Naive B cell (primary cell): ENCODE results near the gene OR56A3. TPM values are rescaled to one million over a fixed set of nuclear protein-coding genes. Genes with fewer than 3 reads are reported as not detected.

Experiments
- ATAC-seq, 2 donors: fragments of 150-1000 bp; cut with Tn5 transposase; 2 replicates each; pipeline ENCODE4 v1.10.0; 2021; ENCODE audit warnings: low read depth in 2 of 2, mild to moderate bottlenecking in 2 of 2, moderate library complexity in 2 of 2
- DNase-seq: peaks from one replicate; pipeline ENCODE4 v3.0.0; 2022
- H3K27ac Mint-ChIP-seq, 6 donors: one replicate each; pipeline ENCODE4 v1.8.0; 2020 to 2022; ENCODE audit warnings: mild to moderate bottlenecking in 6 of 6, mixed read lengths in 6 of 6, moderate library complexity in 5 of 6, inconsistent platforms in 2 of 6
- H3K27me3 Mint-ChIP-seq, 3 donors: one replicate each; pipeline ENCODE4 v1.8.0; 2021 to 2022; ENCODE audit warnings: mixed read lengths in 3 of 3, mild to moderate bottlenecking in 1 of 3
- H3K36me3 Mint-ChIP-seq, 2 donors: one replicate each; pipeline ENCODE4 v1.8.0; 2020 to 2022; ENCODE audit warnings: mixed read lengths in 2 of 2, inconsistent platforms in 1 of 2, mild to moderate bottlenecking in 1 of 2
- H3K4me1 Mint-ChIP-seq, 3 donors: one replicate each; pipeline ENCODE4 v1.8.0; 2020 to 2022; ENCODE audit warnings: mixed read lengths in 3 of 3, inconsistent platforms in 1 of 3, mild to moderate bottlenecking in 1 of 3, moderate library complexity in 1 of 3
- H3K4me3 Mint-ChIP-seq, 8 donors: one replicate each; pipeline ENCODE4 v1.8.0; 2020 to 2022; ENCODE audit warnings: mild to moderate bottlenecking in 8 of 8, mixed read lengths in 8 of 8, moderate library complexity in 8 of 8, inconsistent platforms in 2 of 8
- H3K9me3 Mint-ChIP-seq, 7 donors: one replicate each; pipeline ENCODE4 v1.8.0; 2020 to 2022; ENCODE audit warnings: mixed read lengths in 7 of 7, mild to moderate bottlenecking in 5 of 7, inconsistent platforms in 2 of 7, moderate library complexity in 1 of 7
- polyA plus RNA-seq, 6 donors: library from polyadenylated mRNA; unstranded; fragments of 300-500 nt; fragmentation: Illumina TruSeq; gene quantifications; one replicate each; pipeline ENCODE4 v1.2.3, GENCODE V29; 2021; ENCODE audit warnings: low read depth in 6 of 6

Gene OR56A3
- polyA plus RNA-seq = not detected

- H3K36me3 Mint-ChIP-seq = no peaks in the 10 kb centered on the region
- H3K4me3 Mint-ChIP-seq = no peak within 1 kb of the TSS
- H3K27me3 Mint-ChIP-seq = peaks cover 0 to 22% (median 6%) of the 10 kb centered on the region in 3 donors
- H3K27ac Mint-ChIP-seq = no peak within 1 kb of the TSS
- no peak for DNase-seq
- no peaks in the 10 kb centered on the region for H3K4me1 Mint-ChIP-seq
- no peak for ATAC-seq
- H3K9me3 Mint-ChIP-seq = peaks cover 0 to 7% (median 3%) of the 10 kb centered on the region in 7 donors
These were observed at the start of gene OR56A3 for GRCh38 chr11:5941951-5942350. TSS of gene OR56A3 (plus strand) at chr11:5942251. CDS start at chr11:5947347, 5,096 bp downstream.

- ATAC-seq (no peak), DNase-seq (no peak)
- H3K9me3 Mint-ChIP-seq = no peaks in the 10 kb centered on the region
- H3K27me3 Mint-ChIP-seq = peaks cover 0 to 9% (median 4%) of the 10 kb centered on the region in 3 donors
- no peak within 1 kb of the TSS for H3K27ac Mint-ChIP-seq
- H3K4me3 Mint-ChIP-seq = no peak within 1 kb of the TSS
- no peaks in the 10 kb centered on the region for H3K36me3 Mint-ChIP-seq
- no peaks in the 10 kb centered on the region for H3K4me1 Mint-ChIP-seq
These were observed 49.1 kb upstream of the OR56A3 start, which contains the start of gene OR52E5 for GRCh38 chr11:5892908-5893307. TSS of gene OR52E5 (plus strand) at chr11:5893208. CDS start at chr11:5900777, 7,569 bp downstream.

- H3K9me3 Mint-ChIP-seq = no peaks in the 10 kb centered on the region
- H3K27me3 Mint-ChIP-seq = peaks cover 0 to 13% (median 9%) of the 10 kb centered on the region in 3 donors
- no peaks in the 10 kb centered on the region for H3K4me1 Mint-ChIP-seq
- DNase-seq (no peak), ATAC-seq (no peak)
- H3K36me3 Mint-ChIP-seq = no peaks in the 10 kb centered on the region
- no peak overlapping the region for H3K27ac Mint-ChIP-seq
- no peak overlapping the region for H3K4me3 Mint-ChIP-seq
These were observed 42.5 kb upstream of the OR56A3 start for GRCh38 chr11:5899534-5899933.

GRCh38 chr11:5910540-5910939, 31.5 kb upstream of the OR56A3 start:
- Mint-ChIP-seq H3K27me3 (peaks cover 9 to 30% (median 21%) of the 10 kb centered on the region in 3 donors), H3K4me3 (peak overlapping the region in 1 of 8 donors; percentile 35), H3K4me1 (no peaks in the 10 kb centered on the region), H3K9me3 (peaks cover 0 to 18% (median 10%) of the 10 kb centered on the region in 7 donors), H3K27ac (no peak overlapping the region), H3K36me3 (no peaks in the 10 kb centered on the region)
- no peak for ATAC-seq
- DNase-seq = no peak

GRCh38 chr11:5922749-5923426, 19.2 kb upstream of the OR56A3 start:
- no peak for ATAC-seq
- Mint-ChIP-seq H3K27me3 (no peaks in the 10 kb centered on the region), H3K4me3 (no peak overlapping the region), H3K4me1 (no peaks in the 10 kb centered on the region), H3K9me3 (peaks cover 4 to 53% (median 22%) of the 10 kb centered on the region in 7 donors), H3K36me3 (no peaks in the 10 kb centered on the region), H3K27ac (no peak overlapping the region)
- DNase-seq = no peak

GRCh38 chr11:5923427-5923776, 18.6 kb upstream of the OR56A3 start:
- Mint-ChIP-seq H3K4me1 (no peaks in the 10 kb centered on the region), H3K36me3 (no peaks in the 10 kb centered on the region), H3K9me3 (peaks cover 6 to 54% (median 22%) of the 10 kb centered on the region in 7 donors), H3K27ac (no peak overlapping the region), H3K27me3 (no peaks in the 10 kb centered on the region), H3K4me3 (no peak overlapping the region)
- DNase-seq (no peak), ATAC-seq (no peak)

GRCh38 chr11:5923794-5924193, 18.3 kb upstream of the OR56A3 start:
- H3K36me3 Mint-ChIP-seq = no peaks in the 10 kb centered on the region
- H3K27ac Mint-ChIP-seq = no peak overlapping the region
- H3K4me1 Mint-ChIP-seq = no peaks in the 10 kb centered on the region
- peaks cover 8 to 52% (median 22%) of the 10 kb centered on the region in 7 donors for H3K9me3 Mint-ChIP-seq
- DNase-seq (no peak), ATAC-seq (no peak)
- H3K27me3 Mint-ChIP-seq = no peaks in the 10 kb centered on the region
- no peak overlapping the region for H3K4me3 Mint-ChIP-seq

GRCh38 chr11:5928271-5928670, 13.8 kb upstream of the OR56A3 start:
- Mint-ChIP-seq H3K9me3 (peaks cover 19 to 48% (median 29%) of the 10 kb centered on the region in 7 donors), H3K36me3 (no peaks in the 10 kb centered on the region), H3K27ac (no peak overlapping the region), H3K27me3 (no peaks in the 10 kb centered on the region), H3K4me3 (no peak overlapping the region), H3K4me1 (no peaks in the 10 kb centered on the region)
- DNase-seq (no peak), ATAC-seq (no peak)

- Mint-ChIP-seq H3K9me3 (peaks cover 16 to 44% (median 26%) of the 10 kb centered on the region in 7 donors), H3K4me1 (no peaks in the 10 kb centered on the region), H3K36me3 (no peaks in the 10 kb centered on the region), H3K27me3 (no peaks in the 10 kb centered on the region), H3K4me3 (no peak overlapping the region), H3K27ac (peak overlapping the region in 1 of 6 donors; percentile 49)
- ATAC-seq (no peak), DNase-seq (no peak)
These were observed 13.2 kb upstream of the OR56A3 start for GRCh38 chr11:5928811-5929210.

GRCh38 chr11:5929571-5930368, 12.3 kb upstream of the OR56A3 start:
- H3K27me3 Mint-ChIP-seq = no peaks in the 10 kb centered on the region
- H3K36me3 Mint-ChIP-seq = no peaks in the 10 kb centered on the region
- H3K9me3 Mint-ChIP-seq = peaks cover 9 to 38% (median 26%) of the 10 kb centered on the region in 7 donors
- no peak for ATAC-seq
- DNase-seq = no peak
- no peak overlapping the region for H3K27ac Mint-ChIP-seq
- H3K4me3 Mint-ChIP-seq = no peak overlapping the region
- no peaks in the 10 kb centered on the region for H3K4me1 Mint-ChIP-seq

GRCh38 chr11:5930614-5931013, 11.4 kb upstream of the OR56A3 start:
- Mint-ChIP-seq H3K4me1 (no peaks in the 10 kb centered on the region), H3K27ac (no peak overlapping the region), H3K36me3 (no peaks in the 10 kb centered on the region), H3K9me3 (peaks cover 7 to 34% (median 25%) of the 10 kb centered on the region in 7 donors), H3K27me3 (no peaks in the 10 kb centered on the region), H3K4me3 (no peak overlapping the region)
- DNase-seq (no peak), ATAC-seq (no peak)

- no peak for DNase-seq
- H3K9me3 Mint-ChIP-seq = peaks cover 4 to 34% (median 22%) of the 10 kb centered on the region in 7 donors
These were observed 11.0 kb upstream of the OR56A3 start for GRCh38 chr11:5931061-5931460.

GRCh38 chr11:5932671-5933070, 9.4 kb upstream of the OR56A3 start:
- no peaks in the 10 kb centered on the region for H3K4me1 Mint-ChIP-seq
- H3K4me3 Mint-ChIP-seq = no peak overlapping the region
- H3K27ac Mint-ChIP-seq = no peak overlapping the region
- peaks cover 0 to under 1% (median 0%) of the 10 kb centered on the region in 3 donors for H3K27me3 Mint-ChIP-seq
- DNase-seq (no peak), ATAC-seq (no peak)
- no peaks in the 10 kb centered on the region for H3K36me3 Mint-ChIP-seq
- H3K9me3 Mint-ChIP-seq = peaks cover 4 to 39% (median 18%) of the 10 kb centered on the region in 7 donors

More at GRCh38 chr11:5931061-5931460, 11.0 kb upstream of the OR56A3 start:
- Mint-ChIP-seq H3K27ac (no peak overlapping the region), H3K4me1 (no peaks in the 10 kb centered on the region), H3K36me3 (no peaks in the 10 kb centered on the region), H3K27me3 (no peaks in the 10 kb centered on the region), H3K4me3 (no peak overlapping the region)
- no peak for ATAC-seq

GRCh38 chr11:5933116-5933515, 8.9 kb upstream of the OR56A3 start:
- no peak for ATAC-seq
- DNase-seq = no peak
- Mint-ChIP-seq H3K27ac (no peak overlapping the region), H3K27me3 (peaks cover 0 to 5% (median 0%) of the 10 kb centered on the region in 3 donors), H3K4me1 (no peaks in the 10 kb centered on the region), H3K4me3 (no peak overlapping the region), H3K9me3 (peaks cover 4 to 39% (median 21%) of the 10 kb centered on the region in 7 donors), H3K36me3 (no peaks in the 10 kb centered on the region)
